Measurements from ENCODE around the gene ADAMTSL2.

ADAMTSL2 gene

DNA sequence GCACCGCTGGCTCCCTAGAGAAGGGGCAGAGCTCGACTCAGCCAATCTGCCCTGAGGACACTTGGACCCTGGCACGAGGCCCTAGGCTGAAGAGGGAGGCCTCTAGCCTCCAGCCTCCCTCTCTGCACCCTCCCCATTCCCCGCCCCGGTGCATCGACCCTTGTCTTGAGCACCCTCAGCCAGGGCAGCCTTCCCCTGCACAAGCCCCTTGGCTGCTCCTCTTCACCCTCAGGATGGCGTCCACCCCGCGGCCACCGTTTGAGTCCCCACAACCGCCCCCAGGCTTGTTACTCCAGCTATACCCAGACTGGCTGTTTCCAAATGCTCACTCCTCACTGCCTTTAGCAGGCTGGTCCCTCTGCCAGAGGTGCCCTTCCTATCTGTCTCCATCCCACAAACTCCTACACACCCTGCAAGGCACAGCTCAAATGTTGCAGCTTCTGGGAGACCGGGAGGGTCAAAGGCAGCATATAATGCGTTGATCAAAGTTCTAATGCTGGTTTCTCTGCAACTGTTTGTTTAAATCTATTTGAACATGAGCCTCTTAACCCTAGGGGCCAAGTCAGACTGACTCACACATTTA is 81.2 kb downstream of the ADAMTSL2 start:
- Histone ChIP-seq H3K27me3 (peaks cover 68% of the 10 kb centered on the region), H3K4me3 (ENCODE audit: low read depth in 1 of 2, low read length in 1 of 2) (no peak overlapping the region), H3K4me1 (ENCODE audit: control insufficient read depth in 1 of 2, insufficient read depth in 1 of 2, low read depth in 1 of 2, low read length in 1 of 2) (no peaks in the 10 kb centered on the region), H3K36me3 (no peaks in the 10 kb centered on the region), H3K9me3 (no peaks in the 10 kb centered on the region), H3K27ac (no peak overlapping the region)
- TF ChIP-seq, protein P1, sequence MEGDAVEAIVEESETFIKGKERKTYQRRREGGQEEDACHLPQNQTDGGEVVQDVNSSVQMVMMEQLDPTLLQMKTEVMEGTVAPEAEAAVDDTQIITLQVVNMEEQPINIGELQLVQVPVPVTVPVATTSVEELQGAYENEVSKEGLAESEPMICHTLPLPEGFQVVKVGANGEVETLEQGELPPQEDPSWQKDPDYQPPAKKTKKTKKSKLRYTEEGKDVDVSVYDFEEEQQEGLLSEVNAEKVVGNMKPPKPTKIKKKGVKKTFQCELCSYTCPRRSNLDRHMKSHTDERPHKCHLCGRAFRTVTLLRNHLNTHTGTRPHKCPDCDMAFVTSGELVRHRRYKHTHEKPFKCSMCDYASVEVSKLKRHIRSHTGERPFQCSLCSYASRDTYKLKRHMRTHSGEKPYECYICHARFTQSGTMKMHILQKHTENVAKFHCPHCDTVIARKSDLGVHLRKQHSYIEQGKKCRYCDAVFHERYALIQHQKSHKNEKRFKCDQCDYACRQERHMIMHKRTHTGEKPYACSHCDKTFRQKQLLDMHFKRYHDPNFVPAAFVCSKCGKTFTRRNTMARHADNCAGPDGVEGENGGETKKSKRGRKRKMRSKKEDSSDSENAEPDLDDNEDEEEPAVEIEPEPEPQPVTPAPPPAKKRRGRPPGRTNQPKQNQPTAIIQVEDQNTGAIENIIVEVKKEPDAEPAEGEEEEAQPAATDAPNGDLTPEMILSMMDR (IDR thresholded peaks at IDR 0.05), result no peak

DNA sequence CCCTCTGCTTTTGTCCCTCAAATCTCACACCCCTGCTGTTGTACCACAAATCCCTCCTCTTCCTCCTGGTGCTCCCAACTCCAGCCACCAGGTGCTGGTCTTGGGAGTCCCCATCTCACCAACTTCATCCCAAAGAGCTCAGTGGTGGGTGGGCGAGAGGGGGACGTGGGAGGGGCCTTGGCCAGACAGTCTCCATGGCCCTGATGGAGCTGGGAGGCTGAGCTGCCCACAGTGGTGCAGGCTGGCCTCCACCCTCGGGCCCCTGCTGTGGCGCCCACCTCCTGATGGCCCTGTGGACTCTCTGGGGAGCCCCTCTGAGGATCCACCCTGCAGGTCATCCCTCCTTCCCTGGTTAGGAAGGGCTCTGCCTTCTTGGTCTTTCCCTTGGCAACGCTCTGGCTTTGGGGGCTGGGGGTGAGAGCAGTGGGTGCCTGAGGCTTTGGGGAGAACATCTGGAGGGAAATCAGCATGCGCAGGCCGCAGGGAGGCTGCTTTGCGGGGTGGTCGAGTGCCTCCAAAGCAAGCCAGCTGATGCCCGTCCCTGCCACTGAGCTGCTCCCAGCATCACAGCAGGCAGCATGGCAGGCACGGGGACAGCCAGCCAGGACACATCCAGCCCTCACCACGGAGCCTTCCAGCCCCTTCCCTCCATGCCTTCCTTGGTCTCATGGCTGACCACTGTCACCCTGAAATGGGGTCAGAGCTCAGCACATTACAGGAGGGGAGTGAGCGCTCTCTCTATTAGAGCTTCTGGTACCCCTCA is 82.3 kb downstream of the ADAMTSL2 start:
- H3K27ac ChIP-seq, result no peak overlapping the region
- H3K9me3 ChIP-seq, result no peaks in the 10 kb centered on the region
- H3K4me3 ChIP-seq (ENCODE audit: low read depth in 1 of 2, low read length in 1 of 2), result no peak overlapping the region
- no peaks in the 10 kb centered on the region for H3K36me3 ChIP-seq
- H3K27me3 ChIP-seq, result peaks cover 64% of the 10 kb centered on the region
- TF ChIP-seq, protein P1 (IDR thresholded peaks at IDR 0.05), result no peak
- H3K4me1 ChIP-seq (ENCODE audit: control insufficient read depth in 1 of 2, insufficient read depth in 1 of 2, low read depth in 1 of 2, low read length in 1 of 2), result no peaks in the 10 kb centered on the region

DNA sequence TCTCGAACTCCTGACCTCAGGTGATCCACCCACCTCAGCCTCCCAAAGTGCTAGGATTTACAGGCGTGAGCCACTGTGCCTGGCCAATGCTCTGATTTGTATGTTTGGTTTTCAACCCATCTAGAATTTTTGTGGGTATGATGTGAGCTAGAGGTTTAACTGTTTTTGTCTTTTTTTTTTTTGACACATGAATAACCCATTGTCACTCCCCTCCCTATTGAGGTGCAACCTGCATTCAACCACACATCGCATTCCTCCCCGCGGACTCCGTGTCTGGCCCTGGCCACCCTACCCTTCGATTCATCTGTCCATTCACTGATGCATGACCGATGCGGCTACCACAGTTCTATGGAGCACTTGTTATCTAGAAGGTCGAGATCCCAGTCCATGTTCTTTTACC is 84.2 kb downstream of the ADAMTSL2 start:
- Histone ChIP-seq H3K36me3 (no peaks in the 10 kb centered on the region), H3K4me1 (ENCODE audit: control insufficient read depth in 1 of 2, insufficient read depth in 1 of 2, low read depth in 1 of 2, low read length in 1 of 2) (no peaks in the 10 kb centered on the region), H3K27me3 (peaks cover 64% of the 10 kb centered on the region), H3K27ac (no peak overlapping the region), H3K9me3 (no peaks in the 10 kb centered on the region), H3K4me3 (ENCODE audit: low read depth in 1 of 2, low read length in 1 of 2) (no peak overlapping the region)
- TF ChIP-seq, protein P1 (IDR thresholded peaks at IDR 0.05), result no peak

DNA sequence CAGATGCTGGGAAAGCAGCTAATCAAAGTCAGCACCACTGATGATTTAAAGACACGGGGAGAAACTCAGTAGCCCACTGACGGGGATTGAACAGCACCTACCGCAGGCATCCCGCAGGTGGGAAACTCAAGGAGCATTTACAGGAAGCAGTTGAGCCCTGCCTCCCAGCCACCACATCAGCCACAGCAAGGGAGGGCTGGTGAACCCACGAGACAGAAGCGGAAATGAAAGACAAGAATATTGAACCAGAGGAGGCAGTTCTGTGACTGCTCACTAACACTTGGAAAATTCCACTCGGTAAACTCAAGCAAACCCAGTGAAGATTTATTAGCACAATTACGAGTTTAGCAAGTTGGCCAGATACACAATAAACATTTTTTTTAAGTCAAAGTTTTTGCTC is 85.3 kb downstream of the ADAMTSL2 start:
- H3K36me3 ChIP-seq, result no peaks in the 10 kb centered on the region
- no peaks in the 10 kb centered on the region for H3K9me3 ChIP-seq
- TF ChIP-seq, protein P1 (IDR thresholded peaks at IDR 0.05), result no peak
- no peak overlapping the region for H3K4me3 ChIP-seq (ENCODE audit: low read depth in 1 of 2, low read length in 1 of 2)
- H3K27ac ChIP-seq, result no peak overlapping the region
- no peaks in the 10 kb centered on the region for H3K4me1 ChIP-seq (ENCODE audit: control insufficient read depth in 1 of 2, insufficient read depth in 1 of 2, low read depth in 1 of 2, low read length in 1 of 2)
- H3K27me3 ChIP-seq, result peaks cover 55% of the 10 kb centered on the region

DNA sequence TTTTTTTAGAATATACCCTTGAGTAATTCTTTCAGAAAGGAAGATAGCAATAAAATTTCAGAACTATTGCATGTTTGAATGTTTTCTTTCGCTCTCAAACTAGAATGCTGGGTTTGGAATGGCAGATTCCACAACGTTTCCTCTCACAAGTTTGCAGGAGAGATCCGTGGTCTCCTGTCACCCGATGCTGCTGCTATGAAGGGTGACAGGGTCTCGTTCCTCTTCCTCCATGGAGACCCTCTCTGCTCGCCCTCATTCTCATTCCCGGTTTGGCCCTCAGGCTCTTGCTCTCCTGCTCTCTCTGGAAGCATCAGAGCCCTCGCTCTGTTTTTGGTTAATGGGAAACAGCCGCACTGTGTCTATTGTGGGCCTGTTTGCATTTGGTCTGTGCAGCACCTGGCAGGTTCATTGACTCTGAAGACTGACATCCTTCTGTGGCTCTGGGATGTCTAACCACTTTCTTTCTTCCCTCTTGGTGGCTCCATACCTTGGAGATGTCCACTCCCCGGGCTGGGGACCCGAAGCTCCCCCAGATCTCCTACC is 87.3 kb downstream of the ADAMTSL2 start:
- no peaks in the 10 kb centered on the region for H3K9me3 ChIP-seq
- H3K4me1 ChIP-seq (ENCODE audit: control insufficient read depth in 1 of 2, insufficient read depth in 1 of 2, low read depth in 1 of 2, low read length in 1 of 2), result no peaks in the 10 kb centered on the region
- H3K36me3 ChIP-seq, result no peaks in the 10 kb centered on the region
- TF ChIP-seq, protein P1 (IDR thresholded peaks at IDR 0.05), result no peak
- H3K27ac ChIP-seq, result no peak overlapping the region
- peaks cover 46% of the 10 kb centered on the region for H3K27me3 ChIP-seq
- no peak overlapping the region for H3K4me3 ChIP-seq (ENCODE audit: low read depth in 1 of 2, low read length in 1 of 2)
